HG03520 (cell line): ENCODE data around the gene HEATR5B.
"Not testable (repeated sequence)": the region's sequence is repeated elsewhere in the genome, so short reads cannot be mapped to it uniquely, and the experiment has no call there.

ENCODE experiments used
- ATAC-seq: cut with Tn5 transposase; IDR thresholded peaks from one replicate; pipeline ENCODE4 v1.9.1; 2021; ENCODE audit warnings: mild to moderate bottlenecking, moderate library complexity; ENCODE audit not compliant: unreplicated experiment

The HEATR5B gene

DNA sequence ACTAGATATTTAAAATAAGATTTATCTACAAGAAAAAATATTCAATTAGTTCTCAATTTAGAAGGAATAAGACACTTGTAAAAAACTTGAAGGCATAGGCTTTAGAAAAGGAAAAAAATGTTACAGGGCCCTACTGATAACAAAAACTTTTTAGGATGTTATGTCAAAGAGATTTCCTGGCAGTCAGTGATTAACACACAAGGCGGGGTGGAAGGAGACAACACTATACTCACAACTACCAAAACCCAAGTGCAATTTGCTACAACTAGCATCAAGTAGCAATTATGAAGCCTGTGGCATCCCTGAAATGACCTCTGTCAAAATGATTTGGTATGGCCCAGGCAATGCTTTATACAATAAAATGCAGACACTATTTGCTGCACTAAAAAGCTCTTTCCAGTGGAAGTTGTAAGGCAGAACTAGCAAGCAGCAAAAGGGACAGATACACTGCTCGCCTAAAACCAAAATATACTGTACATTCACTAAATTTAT is 133.1 kb downstream of the HEATR5B start:
- no peak for ATAC-seq

DNA sequence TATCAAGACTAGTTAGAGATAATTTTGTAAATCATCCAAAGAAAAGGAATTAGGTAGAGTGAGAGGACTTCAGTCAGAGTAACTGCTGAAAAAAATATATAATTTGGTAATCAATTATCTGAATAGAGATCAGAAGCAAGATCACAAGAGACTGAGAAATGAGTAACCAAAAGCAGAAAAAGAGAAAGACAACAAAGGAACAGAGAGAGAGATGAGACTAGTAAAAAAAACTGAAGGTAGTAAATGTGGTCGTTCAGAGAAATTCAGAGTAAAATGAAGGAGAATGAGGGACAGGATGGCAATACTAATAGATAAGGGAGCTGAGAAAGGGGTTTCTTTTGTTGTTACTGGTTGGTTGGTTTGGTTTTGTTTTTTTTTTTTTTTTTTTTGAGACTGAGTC is 134.3 kb downstream of the HEATR5B start:
- no peak for ATAC-seq

DNA sequence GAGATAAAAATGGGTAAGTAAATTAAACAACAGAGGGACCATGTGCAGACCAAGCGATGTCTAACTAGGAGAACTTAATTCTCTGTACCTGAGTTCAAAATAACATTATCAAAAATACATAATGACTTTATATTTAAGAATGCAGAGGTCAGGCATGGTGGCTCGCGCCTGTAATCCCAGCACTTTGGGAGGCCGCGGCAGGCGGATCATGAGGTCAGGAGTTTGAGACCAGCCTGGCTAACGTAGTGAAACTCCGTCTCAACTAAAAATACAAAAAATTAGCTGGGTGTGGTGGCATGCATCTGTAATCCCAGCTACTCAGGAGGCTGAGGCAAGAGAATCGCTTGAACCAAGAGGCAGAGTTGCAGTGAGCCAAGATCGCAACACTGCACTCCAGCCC is 138.9 kb downstream of the HEATR5B start:
- not testable (repeated sequence) for ATAC-seq

DNA sequence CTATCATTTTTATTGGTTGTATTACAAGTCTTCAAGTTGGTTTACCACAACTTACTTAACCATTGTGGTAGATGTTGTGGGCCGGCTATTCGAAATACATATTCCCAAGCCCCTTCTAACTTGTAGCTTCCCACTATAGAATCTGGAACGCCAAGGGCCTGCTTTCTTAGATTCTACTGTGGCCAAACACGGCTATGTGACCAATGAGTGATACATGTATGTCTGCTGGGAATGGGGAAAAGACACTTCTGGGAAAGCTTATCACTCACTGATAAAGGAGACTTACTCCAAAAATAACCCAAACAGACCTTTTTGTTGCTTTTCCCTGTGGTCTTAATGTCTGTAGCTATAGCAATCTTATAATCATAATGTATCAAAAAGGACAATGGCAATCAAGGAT is 142.3 kb downstream of the HEATR5B start:
- ATAC-seq: no peak

DNA sequence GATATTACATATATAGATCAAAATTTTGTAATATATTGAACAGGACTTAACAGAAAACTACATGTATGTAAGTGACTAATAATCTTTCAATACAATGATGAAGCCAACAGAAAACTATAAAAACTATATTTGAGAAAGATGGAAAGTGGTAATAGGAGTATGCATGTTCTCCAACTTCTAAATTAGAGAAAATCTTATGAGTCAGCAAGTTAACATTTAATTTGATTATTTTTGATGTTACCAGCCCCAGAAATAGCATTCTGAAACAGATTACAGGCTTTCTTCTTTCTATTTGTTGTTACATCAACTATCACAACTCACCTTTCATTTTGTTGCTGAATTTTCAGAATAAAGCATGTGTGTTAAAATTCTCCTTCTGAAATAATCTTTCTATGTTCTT is 147.6 kb downstream of the HEATR5B start:
- not testable (repeated sequence) for ATAC-seq

DNA sequence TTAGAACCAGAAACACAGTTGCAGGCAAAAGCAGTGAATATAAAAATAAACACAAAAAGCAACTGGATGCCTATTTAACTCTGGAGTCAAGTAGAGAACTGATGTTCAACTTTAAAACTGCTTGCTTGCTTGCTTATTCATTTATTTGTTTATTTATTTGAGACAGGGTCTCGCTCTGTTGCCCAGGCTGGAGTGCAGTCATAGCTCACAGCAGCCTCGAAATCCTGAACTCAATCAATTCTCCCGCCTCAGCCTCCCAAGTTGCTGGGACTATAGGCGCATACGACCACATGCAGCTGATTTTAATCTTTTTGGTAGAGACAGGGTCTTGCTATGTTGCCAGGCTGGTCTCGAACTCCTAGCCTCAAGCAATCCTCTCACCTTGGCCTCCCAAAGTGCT is 152.5 kb downstream of the HEATR5B start:
- ATAC-seq: not testable (repeated sequence)
